A673 (cell line): ENCODE measurements around the gene AP2B1. TPM values are rescaled to one million over a fixed set of nuclear protein-coding genes. Genes with fewer than 3 reads are reported as not detected.

Experiments
- BruUV-seq: library from RNA; stranded (reverse); fragments of 400-500 nt; replicated peaks from 2 replicates; lab custom pipeline; 2021; lab: Mats Ljungman, UMichigan
- CTCF ChIA-PET: fragments of 300-600 bp; sonication (Branson Sonifier 250); formaldehyde crosslinking; loops from one replicate; lab custom pipeline; 2022; ENCODE audit warnings: antibody characterized with exemption; lab: Charles Lee
- POLR2A ChIA-PET: fragments of 300-600 bp; sonication (Branson Sonifier 250); formaldehyde crosslinking; loops from one replicate; lab custom pipeline; 2022; ENCODE audit warnings: antibody characterized with exemption; ENCODE audit not compliant: low non-redundant PET; lab: Charles Lee
- DNase-seq: peaks from one replicate; pipeline ENCODE4 v3.0.0-alpha.2; 2015; ENCODE audit warnings: low spot score
- H3K27ac ChIP-seq: fragments of 200-600 bp; sonication (generic); 2 replicates; pipeline ENCODE4 v1.5.1; 2016; ENCODE audit warnings: mixed run types, low read depth, mild to moderate bottlenecking, mixed read lengths, antibody characterized with exemption, low read length; ENCODE audit not compliant: poor library complexity, severe bottlenecking
- H3K27me3 ChIP-seq: fragments of 200-600 bp; sonication (generic); replicated peaks from 2 replicates; pipeline ENCODE4 v1.6.1; 2017; ENCODE audit warnings: mixed run types, low read depth, mild to moderate bottlenecking, mixed read lengths, antibody characterized with exemption, low read length; ENCODE audit not compliant: insufficient read depth, poor library complexity
- H3K36me3 ChIP-seq: fragments of 200-600 bp; sonication (generic); 2 replicates; pipeline ENCODE4 v1.6.1; 2016; ENCODE audit warnings: mixed run types, mild to moderate bottlenecking, mixed read lengths, antibody characterized with exemption, low read length; ENCODE audit not compliant: insufficient read depth, poor library complexity, severe bottlenecking
- H3K4me1 ChIP-seq: fragments of 200-600 bp; sonication (generic); 2 replicates; pipeline ENCODE4 v1.6.1; 2017; ENCODE audit warnings: mixed run types, mild to moderate bottlenecking, mixed read lengths, antibody characterized with exemption, low read length; ENCODE audit not compliant: insufficient read depth, poor library complexity, severe bottlenecking
- H3K4me3 ChIP-seq: fragments of 200-600 bp; sonication (generic); 2 replicates; pipeline ENCODE4 v1.5.1; 2016; ENCODE audit warnings: low read depth, mixed run types, mild to moderate bottlenecking, mixed read lengths, low read length; ENCODE audit not compliant: poor library complexity, severe bottlenecking
- H3K9me3 ChIP-seq: fragments of 200-600 bp; sonication (generic); 2 replicates; pipeline ENCODE4 v1.6.1; 2016; ENCODE audit warnings: mixed run types, low read depth, mild to moderate bottlenecking, mixed read lengths, antibody characterized with exemption, low read length; ENCODE audit not compliant: poor library complexity, severe bottlenecking
- CTCF ChIP-seq: fragments of 300-800, 200-600 bp; sonication (generic); conservative IDR thresholded peaks from 2 replicates; pipeline ENCODE4 v1.5.1; 2017; ENCODE audit warnings: low read depth, mild to moderate bottlenecking, antibody characterized with exemption, low read length, moderate library complexity, mixed read lengths
- EZH2 ChIP-seq: fragments of 200-600 bp; sonication (generic); IDR thresholded peaks from 2 replicates; pipeline ENCODE4 v1.6.1; 2017; ENCODE audit warnings: borderline replicate concordance, low read depth, mild to moderate bottlenecking, mixed read lengths, antibody characterized with exemption, low read length; ENCODE audit not compliant: poor library complexity, severe bottlenecking
- intact Hi-C: fragments of 100-400 bp; cut with micrococcal nuclease; formaldehyde crosslinking; loops from one replicate; pipeline ENCODE4 v1.10.0; 2022; ENCODE audit not compliant: unreplicated experiment
- total RNA-seq: library from RNA; stranded (reverse); gene quantifications from 2 replicates; pipeline ENCODE4 v1.2.3, GENCODE V29; 2021

AP2B1 gene
- total RNA-seq, 1 experiment from 2014 or later = 124 TPM

- BruUV-seq = no TSS peak
- Histone ChIP-seq H3K4me1 (peaks cover 9% of the 10 kb centered on the region), H3K4me3 (no peak overlapping the region), H3K27me3 (no peaks in the 10 kb centered on the region), H3K36me3 (no peaks in the 10 kb centered on the region), H3K27ac (no peak overlapping the region), H3K9me3 (no peaks in the 10 kb centered on the region)
- TF ChIP-seq CTCF (no peak), EZH2 (no peak)
- intact Hi-C loops = no loop called here
- no peak for DNase-seq
- CTCF ChIA-PET = no interaction called here
- POLR2A ChIA-PET = no interaction called here
Observed at GRCh38 chr17:35584061-35584460, 3.1 kb upstream of the AP2B1 start.

GRCh38 chr17:35586569-35587073 lies 501 bp upstream of the AP2B1 start:
- TF ChIP-seq CTCF = no peak
- no peak for DNase-seq
- intact Hi-C loops = no loop called here
- H3K27me3 ChIP-seq = no peaks in the 10 kb centered on the region
- peak overlapping the region; percentile 82 for H3K4me3 ChIP-seq
- H3K27ac ChIP-seq = peak overlapping the region; percentile 92
- no peaks in the 10 kb centered on the region for H3K9me3 ChIP-seq
- no peaks in the 10 kb centered on the region for H3K36me3 ChIP-seq
- ChIA-PET POLR2A (no interaction called here), CTCF (no interaction called here)
- H3K4me1 ChIP-seq = peaks cover 11% of the 10 kb centered on the region
- BruUV-seq = TSS peak; percentile 99

GRCh38 chr17:35588196-35588920 lies 1.2 kb downstream of the AP2B1 start:
- TF ChIP-seq EZH2 (no peak), CTCF (no peak)
- no peaks in the 10 kb centered on the region for H3K27me3 ChIP-seq
- POLR2A ChIA-PET = no interaction called here
- no peaks in the 10 kb centered on the region for H3K9me3 ChIP-seq
- peak overlapping the region; percentile 82 for H3K4me3 ChIP-seq
- peaks cover 11% of the 10 kb centered on the region for H3K4me1 ChIP-seq
- H3K36me3 ChIP-seq = no peaks in the 10 kb centered on the region
- DNase-seq = no peak
- no peak overlapping the region for H3K27ac ChIP-seq
- CTCF ChIA-PET = no interaction called here
- intact Hi-C loops = no loop called here
- no TSS peak for BruUV-seq
